GM12873 (cell line): ENCODE measurements around the gene HTR1A.

Source experiments
- CTCF ChIP-seq: IDR thresholded peaks from 2 replicates; pipeline ENCODE4 v1.5.1; 2012; ENCODE audit warnings: low read depth, mild to moderate bottlenecking, moderate library complexity, low read length, control low read depth; ENCODE audit not compliant: insufficient read depth; ENCODE audit errors: missing control alignments

The HTR1A gene

GRCh38 chr5:63935103-63935502 is 27.1 kb downstream of the HTR1A start:
- no peak for TF ChIP-seq CTCF

DNA sequence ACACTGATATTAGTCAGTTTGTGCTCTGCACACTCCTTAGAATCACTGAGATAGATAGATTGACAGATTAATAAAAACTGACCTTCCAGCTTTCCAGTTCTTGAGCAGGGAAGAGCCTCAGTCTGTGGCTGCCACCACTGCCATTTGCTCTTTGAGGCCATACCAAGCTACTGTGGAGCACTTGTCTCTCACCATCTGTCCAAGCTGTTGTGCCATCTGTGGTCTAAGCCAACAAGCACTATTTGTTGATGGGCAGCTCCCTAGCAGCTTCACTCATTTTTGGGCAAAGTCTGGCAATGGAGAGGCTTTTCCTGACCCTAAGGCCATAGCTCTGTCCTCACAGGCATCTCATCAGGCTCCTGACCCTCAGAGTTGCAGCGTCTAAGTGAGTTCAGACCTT is 30.4 kb downstream of the HTR1A start:
- no peak for TF ChIP-seq CTCF

DNA sequence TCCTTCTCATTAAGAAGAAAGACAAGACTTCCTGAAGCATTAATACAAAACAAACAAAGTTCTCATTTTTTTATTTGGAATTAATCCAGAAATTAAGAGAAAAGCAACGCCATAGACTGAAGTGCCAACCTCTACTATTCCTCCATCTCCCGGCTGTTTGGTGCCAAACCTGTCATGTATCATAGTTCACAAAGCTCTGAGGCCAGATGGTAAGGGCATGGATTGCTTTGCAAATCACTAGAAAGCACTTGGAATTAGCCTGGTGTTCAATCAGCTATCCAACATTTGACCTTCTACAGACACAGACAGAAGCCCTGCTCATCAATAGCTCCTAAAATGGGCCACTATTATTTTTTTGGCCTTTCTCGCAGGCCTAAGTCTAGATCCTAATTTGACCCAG is 33.8 kb downstream of the HTR1A start:
- no peak for TF ChIP-seq CTCF

- no peak for TF ChIP-seq CTCF
Observed at GRCh38 chr5:63923914-63924313, 38.3 kb downstream of the HTR1A start.

GRCh38 chr5:63919763-63920478 is 42.3 kb downstream of the HTR1A start:
- no peak for TF ChIP-seq CTCF

- no peak for TF ChIP-seq CTCF
Observed at GRCh38 chr5:63916786-63917185, 45.5 kb downstream of the HTR1A start.

- TF ChIP-seq CTCF, result no peak
Observed at GRCh38 chr5:63911871-63912270, 50.4 kb downstream of the HTR1A start.
